ENCODE data around the gene ZNF585A. TPM values are rescaled to one million over a fixed set of nuclear protein-coding genes. Genes with fewer than 3 reads are reported as not detected.

Gene ZNF585A
- 10 to 100 TPM; 10.0 to 19.4 TPM for total RNA-seq
- 20.3 TPM for polyA plus RNA-seq (ENCODE audit: insufficient read depth, low read depth, low replicate concordance)
- long read RNA-seq, donor 1, full-length matches to known transcripts = 15 of 15 reads
- long read RNA-seq, donor 1, partial matches to known transcripts = 0 of 15 reads
- long read RNA-seq, donor 1, other reads (novel, unspliced or antisense) = 0 of 15 reads
- long read RNA-seq, donor 2, full-length matches to known transcripts = 8 of 8 reads
- long read RNA-seq, donor 2, partial matches to known transcripts = 0 of 8 reads
- long read RNA-seq, donor 2, other reads (novel, unspliced or antisense) = 0 of 8 reads

- 3% methylated on average over 30 of the region's 30 CpGs for WGBS, 2 donors
- intact Hi-C loops (cut with DNase I; ENCODE audit: low total_unique reads) = no loop called here
- H3K4me1 ChIP-seq = no peaks in the 10 kb centered on the region
- no peaks in the 10 kb centered on the region for H3K27me3 ChIP-seq
- H3K9me3 ChIP-seq = no peaks in the 10 kb centered on the region
- TF ChIP-seq CTCF (IDR thresholded peaks at IDR 0.05) = peak in 2 of 3 experiments; percentile 16 to 17
- no peak for TF ChIP-seq POLR2A (IDR thresholded peaks at IDR 0.05)
- peak; percentile 98 for DNase-seq
- no peaks in the 10 kb centered on the region for H3K36me3 ChIP-seq (ENCODE audit: low read depth, missing control alignments)
- peak within 1 kb of the TSS; percentile 6 to 85 for H3K27ac ChIP-seq
- H3K4me3 ChIP-seq = peak within 1 kb of the TSS; percentile 68 to 74
These were observed at the start of gene ZNF585A for GRCh38 chr19:37172368-37173366. TSS of gene ZNF585A (minus strand) at chr19:37172695. CDS start at chr19:37169910, 2,785 bp downstream.

DNA sequence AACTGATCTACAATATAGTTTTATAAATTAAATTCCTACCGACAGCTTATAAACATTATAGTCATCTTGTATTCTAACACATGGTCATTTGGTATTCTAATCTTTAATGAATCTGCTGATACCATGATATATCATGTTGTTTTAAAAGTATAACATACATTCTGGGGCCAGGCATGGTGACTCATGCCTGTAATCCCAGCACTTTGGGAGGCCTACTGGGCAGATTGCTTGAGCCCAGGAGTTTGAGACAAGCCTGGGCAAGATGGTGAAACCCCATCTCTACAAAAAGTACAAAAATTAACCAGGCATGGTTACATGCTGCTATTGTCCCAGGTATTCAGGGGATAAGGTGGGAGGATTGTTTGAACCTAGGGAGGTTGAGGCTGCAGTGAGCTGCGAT, 48.6 kb upstream of the ZNF585A start:
- intact Hi-C loops (cut with DNase I; ENCODE audit: low total_unique reads) = no loop called here
- TF ChIP-seq CTCF (IDR thresholded peaks at IDR 0.05) = no peak
- TF ChIP-seq POLR2A (IDR thresholded peaks at IDR 0.05) = no peak
- Histone ChIP-seq H3K36me3 (ENCODE audit: low read depth, missing control alignments) (no peaks in the 10 kb centered on the region), H3K27ac (no peak overlapping the region), H3K27me3 (no peaks in the 10 kb centered on the region), H3K9me3 (no peaks in the 10 kb centered on the region), H3K4me1 (peaks cover 4% of the 10 kb centered on the region), H3K4me3 (no peak overlapping the region)
- DNase-seq = no peak
- WGBS, 2 donors = 94 to 95% methylated on average over 2 of the region's 2 CpGs

DNA sequence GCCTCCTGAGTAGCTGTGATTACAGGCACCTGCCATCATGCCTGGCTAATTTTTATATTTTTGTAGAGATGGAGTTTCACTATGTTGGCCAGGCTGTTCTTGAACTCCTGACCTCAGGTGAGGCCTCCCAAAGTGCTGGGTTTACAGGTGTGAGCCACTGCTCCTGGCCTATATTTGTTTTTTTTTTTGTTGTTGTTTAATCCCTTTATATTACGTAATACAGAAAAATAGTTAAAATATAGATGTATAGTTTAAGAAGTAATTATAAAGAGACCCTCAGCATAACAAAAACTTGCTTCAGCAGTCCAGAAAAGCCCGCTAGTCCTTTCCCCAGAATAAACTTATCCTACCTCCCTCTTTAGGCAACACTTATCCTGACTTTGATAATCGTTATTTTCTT, 47.9 kb upstream of the ZNF585A start:
- H3K4me1 ChIP-seq = peaks cover 4% of the 10 kb centered on the region
- WGBS, 2 donors = 95% methylated on average over 3 of the region's 3 CpGs
- no peaks in the 10 kb centered on the region for H3K36me3 ChIP-seq (ENCODE audit: low read depth, missing control alignments)
- no peaks in the 10 kb centered on the region for H3K9me3 ChIP-seq
- H3K27me3 ChIP-seq = no peaks in the 10 kb centered on the region
- intact Hi-C loops (cut with DNase I; ENCODE audit: low total_unique reads) = no loop called here
- no peak overlapping the region for H3K27ac ChIP-seq
- DNase-seq = no peak
- no peak overlapping the region for H3K4me3 ChIP-seq
- TF ChIP-seq POLR2A (IDR thresholded peaks at IDR 0.05) (no peak), CTCF (IDR thresholded peaks at IDR 0.05) (no peak)

DNA sequence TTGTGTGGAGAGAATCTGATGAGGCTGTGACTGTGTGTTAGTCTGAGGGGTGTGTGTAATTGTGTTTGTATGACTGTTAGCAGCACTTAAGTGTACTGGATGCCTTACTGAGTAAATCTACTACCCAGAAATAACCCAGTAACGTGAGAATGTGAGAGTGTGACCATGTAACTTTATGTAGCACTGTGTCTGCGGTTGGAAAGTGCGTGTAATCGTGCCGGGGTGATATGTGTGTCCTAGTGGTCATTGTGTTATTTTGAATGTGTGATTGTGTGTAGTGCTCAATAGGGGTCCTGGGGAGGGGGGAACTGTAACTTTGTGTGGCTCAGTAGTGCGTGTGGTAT, 46.1 kb upstream of the ZNF585A start:
- TF ChIP-seq POLR2A (IDR thresholded peaks at IDR 0.05) (no peak), CTCF (IDR thresholded peaks at IDR 0.05) (no peak)
- peak overlapping the region; percentile 84 to 91 for H3K27ac ChIP-seq
- H3K9me3 ChIP-seq = no peaks in the 10 kb centered on the region
- H3K27me3 ChIP-seq = no peaks in the 10 kb centered on the region
- intact Hi-C loops (cut with DNase I; ENCODE audit: low total_unique reads) = no loop called here
- WGBS, 2 donors = 11 to 21% methylated on average over 6 of the region's 6 CpGs
- DNase-seq = no peak
- H3K4me1 ChIP-seq = peaks cover 4% of the 10 kb centered on the region
- H3K36me3 ChIP-seq (ENCODE audit: low read depth, missing control alignments) = no peaks in the 10 kb centered on the region
- peak overlapping the region; percentile 76 to 89 for H3K4me3 ChIP-seq

Measured in testis (tissue), 5 donors.